Globus pallidus (tissue), 1 donor: Measurements from ENCODE around the gene APC2.
"Not testable (repeated sequence)": the region's sequence is repeated elsewhere in the genome, so short reads cannot be mapped to it uniquely, and the experiment has no call there.

Experiments used
- DNase-seq: peaks from one replicate; pipeline ENCODE4 v3.0.0-alpha.2; 2015; ENCODE audit warnings: low spot score

Gene APC2

GRCh38 chr19:1428738-1429391, 21.1 kb upstream of the APC2 start:
- DNase-seq: no peak

GRCh38 chr19:1429750-1430149, 20.2 kb upstream of the APC2 start:
- DNase-seq: no peak

- no peak for DNase-seq
Observed at GRCh38 chr19:1430246-1430645, 19.7 kb upstream of the APC2 start.

GRCh38 chr19:1431759-1432506, 18.0 kb upstream of the APC2 start:
- no peak for DNase-seq

- DNase-seq: no peak
Observed at GRCh38 chr19:1432507-1432887, 17.4 kb upstream of the APC2 start.

GRCh38 chr19:1433119-1434039, 16.5 kb upstream of the APC2 start:
- no peak for DNase-seq

GRCh38 chr19:1434040-1434366, 15.9 kb upstream of the APC2 start:
- DNase-seq: no peak

GRCh38 chr19:1434577-1435060, 15.3 kb upstream of the APC2 start:
- DNase-seq: no peak

GRCh38 chr19:1435378-1435989, 14.4 kb upstream of the APC2 start:
- no peak for DNase-seq

- DNase-seq: no peak
Observed at GRCh38 chr19:1437609-1438008, 12.3 kb upstream of the APC2 start.

GRCh38 chr19:1438035-1438932, 11.6 kb upstream of the APC2 start, which contains the start of gene RPS15:
Gene RPS15 (plus strand): TSS chr19:1438396. CDS start chr19:1438426, 30 bp downstream.
- DNase-seq: peak; percentile 92

- DNase-seq: no peak
Observed at GRCh38 chr19:1438933-1439354, 11.0 kb upstream of the APC2 start.

GRCh38 chr19:1439525-1440417, 10.2 kb upstream of the APC2 start:
- not testable (repeated sequence) for DNase-seq

GRCh38 chr19:1440418-1440801, 9.5 kb upstream of the APC2 start:
- no peak for DNase-seq

GRCh38 chr19:1441022-1441426, 8.9 kb upstream of the APC2 start:
- DNase-seq: no peak

GRCh38 chr19:1441677-1442438, 8.1 kb upstream of the APC2 start:
- no peak for DNase-seq

GRCh38 chr19:1445185-1445931, 4.6 kb upstream of the APC2 start:
- peak; percentile 66 for DNase-seq

GRCh38 chr19:1445932-1446712, 3.8 kb upstream of the APC2 start:
- DNase-seq: peak; percentile 47
